SK-N-SH (cell line): ENCODE data around the gene COMT. TPM values are rescaled to one million over a fixed set of nuclear protein-coding genes. Genes with fewer than 3 reads are reported as not detected.

Source experiments
- CTCF ChIA-PET: fragments of 300-600, 350-600 bp; formaldehyde crosslinking; extraction: SDS; loops from one replicate; lab custom pipeline; 2021; lab: Yijun Ruan, JAX
- POLR2A ChIA-PET: fragments of 350-600 bp; sonication (Branson Sonifier 250); formaldehyde crosslinking; extraction: SDS; loops from one replicate; lab custom pipeline; 2020; ENCODE audit warnings: antibody characterized with exemption, inconsistent platforms; lab: Yijun Ruan, JAX
- DNase-seq: peaks from one replicate; pipeline ENCODE4 v3.0.0; 2012
- H2AFZ ChIP-seq: fragments of 200-600 bp; sonication (generic); 2 replicates; pipeline ENCODE4 v1.8.1; 2016; ENCODE audit warnings: antibody characterized with exemption, mild to moderate bottlenecking, low read depth
- H3F3A ChIP-seq: fragments of 200-600 bp; sonication (generic); replicated peaks from 2 replicates; pipeline ENCODE3; 2016; ENCODE audit warnings: antibody characterized with exemption, mild to moderate bottlenecking; ENCODE audit not compliant: insufficient read depth
- H3K27ac ChIP-seq, 2 experiments: fragments of 200-500 bp in 1 of 2; fragments of 200-600 bp in 1 of 2; sonication (Bioruptor generic) in 1 of 2; sonication (generic), shearing (Covaris generic) in 1 of 2; 2 replicates each; pipeline versions ENCODE4 v1.5.1 to v1.6.1; 2014 to 2016; ENCODE audit warnings: low read depth in 2 of 2, inconsistent platforms in 1 of 2, low read length in 1 of 2, mild to moderate bottlenecking in 1 of 2, mixed read lengths in 1 of 2
- H3K27me3 ChIP-seq: fragments of 200-600 bp; sonication (generic), shearing (Covaris generic); 2 replicates; pipeline ENCODE4 v1.6.1; 2016; ENCODE audit warnings: mixed run types; ENCODE audit not compliant: insufficient read depth
- H3K36me3 ChIP-seq, 2 experiments: fragments of 200-500 bp in 1 of 2; fragments of 200-600 bp in 1 of 2; sonication (Bioruptor generic) in 1 of 2; sonication (generic) in 1 of 2; replicated peaks in 1 of 2; 2 replicates each; pipeline versions ENCODE3 to v1.5.1; 2014 to 2016; ENCODE audit warnings: low read length in 1 of 2, mild to moderate bottlenecking in 1 of 2; ENCODE audit not compliant: insufficient read depth in 2 of 2, control insufficient read depth in 1 of 2
- H3K4me1 ChIP-seq, 2 experiments: fragments of 200-500 bp in 1 of 2; fragments of 200-600 bp in 1 of 2; sonication (Bioruptor generic) in 1 of 2; sonication (generic), shearing (Covaris generic) in 1 of 2; 2 replicates each; pipeline versions ENCODE4 v1.5.1 to v1.6.1; 2014 to 2016; ENCODE audit warnings: low read depth in 1 of 2, low read length in 1 of 2, mixed run types in 1 of 2; ENCODE audit not compliant: insufficient read depth in 2 of 2, control insufficient read depth in 1 of 2
- H3K4me2 ChIP-seq: fragments of 200-600 bp; sonication (generic), shearing (Covaris generic); 2 replicates; pipeline ENCODE4 v1.6.1; 2017; ENCODE audit warnings: mixed run types
- H3K4me3 ChIP-seq, 2 experiments: fragments of 200-500 bp in 1 of 2; fragments of 200-600 bp in 1 of 2; sonication (Bioruptor generic) in 1 of 2; sonication (generic), shearing (Covaris generic) in 1 of 2; 2 replicates each; pipeline versions ENCODE4 v1.5.1 to v1.8.1; 2014 to 2016; ENCODE audit warnings: low read depth in 2 of 2, inconsistent platforms in 1 of 2, low read length in 1 of 2, mild to moderate bottlenecking in 1 of 2, mixed read lengths in 1 of 2, moderate library complexity in 1 of 2
- H3K79me2 ChIP-seq: fragments of 200-600 bp; sonication (generic); 2 replicates; pipeline ENCODE4 v1.8.1; 2017; ENCODE audit warnings: mild to moderate bottlenecking; ENCODE audit not compliant: insufficient read depth
- H3K9ac ChIP-seq: fragments of 200-600 bp; sonication (generic); 2 replicates; pipeline ENCODE4 v1.6.1; 2017; ENCODE audit warnings: mixed run types
- H3K9me2 ChIP-seq: fragments of 200-600 bp; sonication (generic); 2 replicates; pipeline ENCODE4 v1.6.1; 2017; ENCODE audit warnings: mixed run types
- H3K9me3 ChIP-seq: fragments of 200-600 bp; sonication (generic); 2 replicates; pipeline ENCODE4 v1.6.1; 2017; ENCODE audit warnings: mixed run types, mild to moderate bottlenecking, moderate library complexity
- H4K20me1 ChIP-seq: fragments of 200-600 bp; sonication (generic); 2 replicates; pipeline ENCODE4 v1.6.1; 2017; ENCODE audit warnings: mild to moderate bottlenecking, mixed run types; ENCODE audit not compliant: insufficient read depth
- ELF1 ChIP-seq: IDR thresholded peaks from 2 replicates; pipeline ENCODE4 v1.4.0; 2012
- FOXJ3 ChIP-seq: sonication (generic); formaldehyde crosslinking; IDR thresholded peaks from 2 replicates; pipeline ENCODE4 v1.5.1; 2020; ENCODE audit warnings: mild to moderate bottlenecking, missing genetic modification reagents
- GATA2 ChIP-seq: sonication (generic); formaldehyde crosslinking; IDR thresholded peaks from 2 replicates; pipeline ENCODE4 v1.5.0; 2020; ENCODE audit warnings: mild to moderate bottlenecking, missing genetic modification reagents
- MEF2A ChIP-seq: IDR thresholded peaks from 2 replicates; pipeline ENCODE4 v1.4.0; 2012; ENCODE audit warnings: low read depth, borderline replicate concordance
- NFIC ChIP-seq: IDR thresholded peaks from 2 replicates; pipeline ENCODE4 v1.4.0; 2012; ENCODE audit warnings: borderline replicate concordance
- RFX5 ChIP-seq: IDR thresholded peaks from 2 replicates; pipeline ENCODE4 v1.6.1; 2012; ENCODE audit warnings: mild to moderate bottlenecking, improper control_type of control experiment, low read length
- SMC3 ChIP-seq: IDR thresholded peaks from 2 replicates; pipeline ENCODE4 v1.6.1; 2012; ENCODE audit warnings: low read depth, low read length, improper control_type of control experiment
- YY1 ChIP-seq: IDR thresholded peaks from 2 replicates; pipeline ENCODE4 v1.4.0; 2012; ENCODE audit warnings: low read depth, mild to moderate bottlenecking
- WGBS: methylation state at CpG from one replicate; pipeline ENCODE4 v1.1.6; 2017; ENCODE audit warnings: low lambda C conversion rate; 5-methylcytosine and 5-hydroxymethylcytosine counted together
- polyA plus RNA-seq, 3 experiments: library from polyadenylated mRNA; depleted of rRNA; stranded (reverse); fragments of >200 nt; gene quantifications; 2 replicates each; pipeline ENCODE4 v1.2.3, GENCODE V29; 2012
- TF ChIP-seq, protein P1 (sequence below): IDR thresholded peaks from 2 replicates; pipeline ENCODE4 v1.4.0; 2012; ENCODE audit warnings: low read depth
- TF ChIP-seq, protein P2 (sequence below): fragments of 200-600 bp; sonication (generic); IDR thresholded peaks from 2 replicates; pipeline ENCODE4 v1.6.1; 2017; ENCODE audit warnings: antibody characterized with exemption, mild to moderate bottlenecking, moderate library complexity
- TF ChIP-seq, protein P3 (sequence below): fragments of 150-350 bp; IDR thresholded peaks from 2 replicates; pipeline ENCODE4 v1.6.1; 2016; ENCODE audit warnings: mild to moderate bottlenecking, low read depth, low read length
- TF ChIP-seq, protein P4 (sequence below): IDR thresholded peaks from 2 replicates; pipeline ENCODE4 v1.4.0; 2012; ENCODE audit warnings: low read depth, borderline replicate concordance

The COMT gene
- polyA plus RNA-seq, 1 of the 3 experiments (the other 2 are of a cell fraction) = 343 TPM

DNA sequence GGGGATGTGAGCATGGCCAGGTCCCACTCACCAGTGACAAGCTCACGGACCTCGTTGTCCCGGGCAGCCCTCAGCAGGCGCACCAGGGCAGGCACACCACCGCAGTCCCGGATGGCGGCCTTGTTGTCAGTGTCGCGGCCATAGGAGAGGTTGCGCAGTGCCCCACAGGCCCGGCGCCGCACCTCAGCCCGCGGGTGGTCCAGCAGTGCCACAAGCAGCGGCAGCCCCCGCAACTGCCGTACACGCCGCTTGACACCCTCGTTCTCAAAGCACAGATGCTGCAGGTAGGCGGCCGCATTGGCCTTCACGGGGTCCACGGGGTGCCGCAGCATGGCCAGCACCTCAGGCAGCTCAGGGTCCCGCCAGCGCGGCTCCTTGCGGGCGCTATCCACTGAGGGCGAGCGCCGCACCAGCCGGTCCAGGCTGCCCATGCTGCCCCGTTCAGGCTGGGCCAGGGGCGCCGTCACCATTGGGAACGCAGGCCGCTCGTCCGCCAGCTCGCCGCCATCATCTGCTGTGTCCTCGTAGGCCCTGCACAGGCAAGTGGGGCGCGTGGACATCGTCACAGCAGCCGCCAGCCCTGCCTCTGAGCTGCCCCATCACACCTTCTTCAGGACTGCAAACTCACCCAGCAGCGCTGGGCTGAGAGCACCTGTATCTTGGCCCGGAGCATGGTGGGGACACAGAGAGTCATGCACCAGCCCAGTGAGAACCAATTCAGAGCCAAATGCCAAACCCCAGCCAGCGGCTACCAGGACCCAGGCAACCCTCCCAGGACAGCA is 38.3 kb downstream of the COMT start:
- Histone ChIP-seq H3K9me2 (no peaks in the 10 kb centered on the region), H3K9me3 (no peaks in the 10 kb centered on the region), H3K9ac (no peak overlapping the region), H3K27ac (no peak overlapping the region), H3K79me2 (peaks cover 13% of the 10 kb centered on the region; the same call in 1 of the 2 replicates), H3K36me3 (peaks cover 0 to 45% of the 10 kb centered on the region in 2 experiments), H3F3A (no peaks in the 10 kb centered on the region), H4K20me1 (peaks cover 8% of the 10 kb centered on the region), H3K4me1 (peaks cover 17 to 39% of the 10 kb centered on the region in 2 experiments; a peak in 3 of 4 replicates), H2AFZ (no peak overlapping the region), H3K4me3 (no peak overlapping the region), H3K27me3 (no peaks in the 10 kb centered on the region), H3K4me2 (no peak overlapping the region)
- ChIA-PET CTCF (interaction anchor here (4.0 to 16.4 kb wide), 2 partner anchors 9 to 32 kb away, joined by 24 to 224 read pairs; no protein-coding TSS in a partner anchor), POLR2A (no interaction called here)
- no peak for DNase-seq
- no peak for TF ChIP-seq NFIC
- no peak for TF ChIP-seq MEF2A
- TF ChIP-seq FOXJ3 (CRISPR knock-in tag) = no peak
- TF ChIP-seq SMC3 = no peak
- no peak for TF ChIP-seq GATA2 (CRISPR knock-in tag)
- WGBS = 91% methylated on average over 7 of the region's 52 CpGs

DNA sequence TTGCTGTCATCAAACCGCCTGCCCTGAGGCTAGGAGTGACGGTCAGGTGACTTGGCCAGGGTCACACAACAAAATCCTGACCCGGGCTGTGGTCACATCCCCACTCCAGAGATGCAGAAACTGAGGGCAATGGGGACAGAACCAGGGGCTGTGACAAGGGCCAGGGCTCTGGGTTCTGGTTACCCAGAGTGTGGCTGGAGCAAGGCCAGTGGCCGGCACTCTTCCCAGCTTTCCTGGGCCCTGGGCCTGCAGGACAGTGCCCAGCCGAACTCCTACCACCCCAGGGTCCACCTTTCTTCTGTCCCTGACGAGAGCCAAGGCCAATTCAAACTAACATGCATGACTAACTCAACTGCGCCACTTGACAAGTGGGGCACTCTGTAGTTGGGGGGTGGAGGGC is 39.2 kb downstream of the COMT start:
- H3K27me3 ChIP-seq = no peaks in the 10 kb centered on the region
- H3K4me2 ChIP-seq = no peak overlapping the region
- H3K9me2 ChIP-seq = no peaks in the 10 kb centered on the region
- peaks cover 14% of the 10 kb centered on the region; the same call in 1 of the 2 replicates for H3K79me2 ChIP-seq
- no peak for TF ChIP-seq YY1
- H3K4me1 ChIP-seq = peaks cover 17 to 39% of the 10 kb centered on the region in 2 experiments; a peak in 3 of 4 replicates
- no peak overlapping the region for H3K27ac ChIP-seq
- no peak for DNase-seq
- no peak overlapping the region for H3K4me3 ChIP-seq
- H3K9me3 ChIP-seq = no peaks in the 10 kb centered on the region
- H2AFZ ChIP-seq = no peak overlapping the region
- peaks cover 0 to 45% of the 10 kb centered on the region in 2 experiments for H3K36me3 ChIP-seq
- H3K9ac ChIP-seq = no peak overlapping the region
- no peaks in the 10 kb centered on the region for H3F3A ChIP-seq
- CTCF ChIA-PET = interaction anchor here (0.6 to 16.4 kb wide), 6 partner anchors 10 to 37 kb away, joined by 3 to 224 read pairs (median 4); no protein-coding TSS in a partner anchor
- peaks cover 17% of the 10 kb centered on the region for H4K20me1 ChIP-seq
- POLR2A ChIA-PET = no interaction called here
- 100% methylated on average over 2 of the region's 7 CpGs for WGBS

DNA sequence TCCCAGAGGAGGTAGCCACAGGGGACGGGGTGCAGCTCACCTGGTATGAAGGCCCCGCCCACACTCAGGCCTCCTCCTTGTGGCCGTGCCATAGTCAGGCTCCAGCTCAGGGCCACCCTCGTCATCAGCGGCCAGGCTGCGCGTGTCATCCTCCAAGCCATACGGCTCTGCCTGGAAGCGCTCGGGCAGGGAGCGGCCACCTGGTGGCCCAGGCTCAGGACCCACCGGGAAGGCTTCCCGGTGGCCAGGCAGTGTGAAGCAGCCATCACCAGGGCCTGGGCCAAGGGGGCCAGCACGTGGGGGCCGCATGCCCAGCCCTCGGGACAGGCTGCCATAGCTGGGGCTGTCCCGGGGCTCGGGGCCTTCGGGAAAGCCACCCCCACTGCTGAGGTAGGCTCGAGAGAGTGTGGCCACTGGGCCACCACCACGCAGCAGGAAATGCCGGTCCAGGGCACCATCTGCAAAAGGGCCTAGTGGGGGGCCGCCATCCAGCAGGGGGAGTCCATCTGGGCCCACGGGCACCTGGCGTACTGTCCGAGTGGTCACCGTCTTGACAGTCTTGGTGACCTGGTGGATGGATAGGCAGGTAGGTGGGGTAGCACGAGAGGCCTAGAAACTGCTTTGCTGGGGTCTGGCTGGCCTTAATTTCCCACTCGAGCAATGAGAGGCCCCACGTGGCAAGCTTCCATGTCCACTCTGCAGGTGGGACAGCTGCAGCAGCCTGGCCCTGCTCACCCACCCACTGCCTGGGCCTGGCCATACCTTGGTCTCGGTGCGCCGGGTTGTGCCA is 39.8 kb downstream of the COMT start:
- H2AFZ ChIP-seq = no peak overlapping the region
- ChIA-PET POLR2A (no interaction called here), CTCF (interaction anchor here (0.6 to 16.4 kb wide), 6 partner anchors 11 to 36 kb away, joined by 3 to 224 read pairs (median 4); no protein-coding TSS in a partner anchor)
- H3K9me3 ChIP-seq = no peaks in the 10 kb centered on the region
- no peak overlapping the region for H3K4me2 ChIP-seq
- WGBS = 70% methylated on average over 2 of the region's 33 CpGs
- DNase-seq = no peak
- H3K4me1 ChIP-seq = peaks cover 17 to 39% of the 10 kb centered on the region in 2 experiments; a peak in 3 of 4 replicates
- H3K9ac ChIP-seq = no peak overlapping the region
- no peaks in the 10 kb centered on the region for H3K9me2 ChIP-seq
- peaks cover 14% of the 10 kb centered on the region; the same call in 1 of the 2 replicates for H3K79me2 ChIP-seq
- H3K27me3 ChIP-seq = no peaks in the 10 kb centered on the region
- peaks cover 20% of the 10 kb centered on the region for H4K20me1 ChIP-seq
- no peaks in the 10 kb centered on the region for H3F3A ChIP-seq
- peaks cover 0 to 43% of the 10 kb centered on the region in 2 experiments for H3K36me3 ChIP-seq
- H3K4me3 ChIP-seq = no peak overlapping the region
- H3K27ac ChIP-seq = no peak overlapping the region
- TF ChIP-seq RFX5 (no peak), NFIC (no peak), ELF1 (no peak), GATA2 (CRISPR knock-in tag) (no peak), SMC3 (no peak)
- TF ChIP-seq, protein P1, sequence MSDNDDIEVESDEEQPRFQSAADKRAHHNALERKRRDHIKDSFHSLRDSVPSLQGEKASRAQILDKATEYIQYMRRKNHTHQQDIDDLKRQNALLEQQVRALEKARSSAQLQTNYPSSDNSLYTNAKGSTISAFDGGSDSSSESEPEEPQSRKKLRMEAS = no peak
- TF ChIP-seq, protein P2, sequence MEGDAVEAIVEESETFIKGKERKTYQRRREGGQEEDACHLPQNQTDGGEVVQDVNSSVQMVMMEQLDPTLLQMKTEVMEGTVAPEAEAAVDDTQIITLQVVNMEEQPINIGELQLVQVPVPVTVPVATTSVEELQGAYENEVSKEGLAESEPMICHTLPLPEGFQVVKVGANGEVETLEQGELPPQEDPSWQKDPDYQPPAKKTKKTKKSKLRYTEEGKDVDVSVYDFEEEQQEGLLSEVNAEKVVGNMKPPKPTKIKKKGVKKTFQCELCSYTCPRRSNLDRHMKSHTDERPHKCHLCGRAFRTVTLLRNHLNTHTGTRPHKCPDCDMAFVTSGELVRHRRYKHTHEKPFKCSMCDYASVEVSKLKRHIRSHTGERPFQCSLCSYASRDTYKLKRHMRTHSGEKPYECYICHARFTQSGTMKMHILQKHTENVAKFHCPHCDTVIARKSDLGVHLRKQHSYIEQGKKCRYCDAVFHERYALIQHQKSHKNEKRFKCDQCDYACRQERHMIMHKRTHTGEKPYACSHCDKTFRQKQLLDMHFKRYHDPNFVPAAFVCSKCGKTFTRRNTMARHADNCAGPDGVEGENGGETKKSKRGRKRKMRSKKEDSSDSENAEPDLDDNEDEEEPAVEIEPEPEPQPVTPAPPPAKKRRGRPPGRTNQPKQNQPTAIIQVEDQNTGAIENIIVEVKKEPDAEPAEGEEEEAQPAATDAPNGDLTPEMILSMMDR = no peak
- TF ChIP-seq, protein P3, sequence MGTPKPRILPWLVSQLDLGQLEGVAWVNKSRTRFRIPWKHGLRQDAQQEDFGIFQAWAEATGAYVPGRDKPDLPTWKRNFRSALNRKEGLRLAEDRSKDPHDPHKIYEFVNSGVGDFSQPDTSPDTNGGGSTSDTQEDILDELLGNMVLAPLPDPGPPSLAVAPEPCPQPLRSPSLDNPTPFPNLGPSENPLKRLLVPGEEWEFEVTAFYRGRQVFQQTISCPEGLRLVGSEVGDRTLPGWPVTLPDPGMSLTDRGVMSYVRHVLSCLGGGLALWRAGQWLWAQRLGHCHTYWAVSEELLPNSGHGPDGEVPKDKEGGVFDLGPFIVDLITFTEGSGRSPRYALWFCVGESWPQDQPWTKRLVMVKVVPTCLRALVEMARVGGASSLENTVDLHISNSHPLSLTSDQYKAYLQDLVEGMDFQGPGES = no peak
- TF ChIP-seq, protein P4, sequence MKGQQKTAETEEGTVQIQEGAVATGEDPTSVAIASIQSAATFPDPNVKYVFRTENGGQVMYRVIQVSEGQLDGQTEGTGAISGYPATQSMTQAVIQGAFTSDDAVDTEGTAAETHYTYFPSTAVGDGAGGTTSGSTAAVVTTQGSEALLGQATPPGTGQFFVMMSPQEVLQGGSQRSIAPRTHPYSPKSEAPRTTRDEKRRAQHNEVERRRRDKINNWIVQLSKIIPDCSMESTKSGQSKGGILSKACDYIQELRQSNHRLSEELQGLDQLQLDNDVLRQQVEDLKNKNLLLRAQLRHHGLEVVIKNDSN = no peak
